ENCODE results near the gene CLSTN1. TPM values are rescaled to one million over a fixed set of nuclear protein-coding genes. Genes with fewer than 3 reads are reported as not detected.

CLSTN1 gene
- polyA plus RNA-seq, 6 donors from 2014 or later, result 11.1 to 31.9 (median 15.0) TPM

DNA sequence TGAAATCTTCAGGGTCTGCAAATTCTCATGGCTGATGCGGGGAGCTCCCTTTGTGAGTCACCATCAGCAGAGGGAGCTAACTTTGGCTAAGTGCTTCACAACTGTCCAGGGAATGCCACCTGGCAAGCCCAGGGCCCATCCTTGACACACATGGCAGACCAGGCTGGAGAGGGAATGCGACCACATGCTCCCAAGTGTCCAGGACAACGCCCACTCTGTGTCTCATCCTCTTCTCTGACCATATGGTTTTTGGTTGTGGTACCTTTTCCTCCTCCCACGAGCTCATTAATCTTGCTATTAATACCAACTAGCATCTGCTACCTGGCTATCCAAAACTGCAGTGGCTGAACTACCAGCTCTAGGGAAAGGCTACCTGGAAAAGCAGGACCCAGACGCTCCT is 37.1 kb upstream of the CLSTN1 start:
- no peaks in the 10 kb centered on the region for H3K27me3 Mint-ChIP-seq
- peaks cover 0 to 8% of the 10 kb centered on the region in 2 donors for H3K36me3 Mint-ChIP-seq
- H3K4me1 Mint-ChIP-seq, result peaks cover 0 to 12% (median 7%) of the 10 kb centered on the region in 3 donors
- DNase-seq, result no peak
- no peak for ATAC-seq (ENCODE audit: low read depth in 2 of 2)
- H3K4me3 Mint-ChIP-seq, result no peak overlapping the region
- H3K27ac Mint-ChIP-seq, result peak overlapping the region in 2 of 6 donors; percentile 15 to 51
- no peaks in the 10 kb centered on the region for H3K9me3 Mint-ChIP-seq

DNA sequence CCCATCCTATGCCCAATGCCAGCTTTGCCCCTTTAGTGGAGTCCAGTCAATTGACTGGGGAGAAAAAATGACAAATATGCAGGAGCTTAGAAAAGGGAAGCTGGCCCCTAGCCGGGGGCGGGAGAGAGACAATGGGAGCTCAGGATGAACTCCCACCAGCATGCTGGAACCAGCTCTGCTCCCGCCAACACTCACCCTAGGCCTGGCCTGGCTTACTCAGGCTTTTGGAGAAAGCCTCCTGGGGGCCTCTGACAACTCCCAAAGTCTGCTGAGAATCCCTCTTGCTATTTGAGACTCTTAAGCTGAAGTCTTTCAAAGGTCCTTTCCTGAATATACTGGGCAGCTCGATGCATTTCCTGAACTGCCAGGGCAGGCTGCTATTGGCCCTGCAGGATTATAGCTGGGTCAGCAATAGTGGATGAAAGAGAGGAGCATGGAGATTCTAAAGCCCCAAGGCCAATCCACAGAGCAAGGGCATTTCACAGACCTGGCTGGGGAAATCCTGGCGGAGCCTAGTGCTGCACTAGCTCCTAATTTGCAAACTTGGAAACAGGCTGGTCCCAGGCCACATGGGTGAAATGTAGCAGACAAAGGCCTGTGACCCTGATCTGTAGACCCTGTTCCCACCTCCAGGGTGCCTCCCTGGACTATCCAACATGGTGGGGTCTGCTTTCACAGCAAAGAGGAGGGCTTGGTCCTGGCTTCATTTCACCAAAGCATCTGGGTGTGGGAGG is 35.7 kb upstream of the CLSTN1 start:
- DNase-seq, result no peak
- H3K27ac Mint-ChIP-seq, result no peak overlapping the region
- H3K36me3 Mint-ChIP-seq, result peaks cover 0 to 8% of the 10 kb centered on the region in 2 donors
- H3K4me3 Mint-ChIP-seq, result no peak overlapping the region
- ATAC-seq (ENCODE audit: low read depth in 2 of 2), result no peak
- H3K9me3 Mint-ChIP-seq, result no peaks in the 10 kb centered on the region
- peaks cover 0 to 12% (median 7%) of the 10 kb centered on the region in 3 donors for H3K4me1 Mint-ChIP-seq
- H3K27me3 Mint-ChIP-seq, result no peaks in the 10 kb centered on the region

DNA sequence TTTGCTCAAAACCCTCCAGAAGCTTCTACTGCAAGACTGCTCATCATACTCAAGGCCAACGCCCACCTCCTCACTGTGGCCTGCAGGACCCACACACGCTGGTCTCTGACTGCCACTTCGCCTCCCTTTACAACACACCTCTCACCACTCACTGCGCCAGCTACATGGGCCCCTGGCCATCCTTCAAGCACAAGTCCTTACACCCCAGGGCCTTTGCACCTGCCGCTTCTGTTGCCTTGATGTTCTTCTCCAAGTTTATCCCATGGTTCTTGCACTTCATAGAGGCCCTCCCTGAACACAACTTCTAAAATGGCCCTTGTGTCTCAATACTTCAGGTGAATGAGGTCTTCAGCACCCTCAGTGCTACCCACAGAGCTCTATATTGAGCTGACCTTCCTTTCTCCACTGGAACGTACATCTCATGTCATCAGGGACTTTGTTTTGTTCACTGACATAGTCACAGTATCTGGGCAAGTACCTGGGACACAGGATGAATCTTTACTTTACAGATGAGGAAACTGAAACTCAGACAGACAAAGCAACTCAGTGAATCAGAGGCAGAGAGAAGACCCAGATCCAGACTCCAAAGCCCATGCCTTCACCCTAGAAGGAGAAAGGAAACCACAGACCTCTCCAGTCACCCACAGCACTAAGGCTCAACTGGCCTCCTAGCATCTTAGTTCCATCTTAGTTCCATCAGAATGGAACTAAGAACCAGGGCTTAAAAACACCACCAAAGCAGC is 34.7 kb upstream of the CLSTN1 start:
- Mint-ChIP-seq H3K36me3 (peaks cover 3 to 8% of the 10 kb centered on the region in 2 donors), H3K27ac (peak overlapping the region in 2 of 6 donors; percentile 0 to 10), H3K4me1 (peaks cover 0 to 7% (median 6%) of the 10 kb centered on the region in 3 donors), H3K4me3 (peak overlapping the region in 1 of 8 donors; percentile 41), H3K27me3 (no peaks in the 10 kb centered on the region), H3K9me3 (peaks cover 0 to 7% (median 5%) of the 10 kb centered on the region in 7 donors)
- DNase-seq, result no peak
- ATAC-seq (ENCODE audit: low read depth in 2 of 2), result no peak

DNA sequence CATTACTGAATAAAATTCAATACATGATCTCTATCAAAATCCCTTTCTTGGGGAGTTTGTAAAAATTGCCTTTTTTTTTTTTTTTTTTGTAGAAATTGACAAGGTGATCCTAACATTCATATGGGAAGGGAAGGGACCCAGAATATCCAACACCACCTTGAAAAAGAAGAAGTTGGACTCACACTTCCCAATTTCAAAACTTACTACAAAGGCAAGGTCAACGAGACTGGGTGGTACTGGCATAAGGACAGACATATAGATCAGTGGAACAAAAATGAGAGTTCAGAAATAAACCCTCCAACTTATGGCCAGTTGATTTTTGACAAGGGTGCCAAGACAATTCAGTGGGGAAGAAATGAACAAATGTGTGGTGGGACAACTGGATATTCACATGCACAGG is 31.4 kb upstream of the CLSTN1 start:
- H3K36me3 Mint-ChIP-seq, result peaks cover 4 to 8% of the 10 kb centered on the region in 2 donors
- H3K4me3 Mint-ChIP-seq, result no peak overlapping the region
- peaks cover 0 to 7% (median 5%) of the 10 kb centered on the region in 7 donors for H3K9me3 Mint-ChIP-seq
- DNase-seq (no peak), ATAC-seq (ENCODE audit: low read depth in 2 of 2) (no peak)
- peak overlapping the region in 1 of 6 donors; percentile 62 for H3K27ac Mint-ChIP-seq
- peaks cover 13 to 22% (median 22%) of the 10 kb centered on the region in 3 donors for H3K4me1 Mint-ChIP-seq
- H3K27me3 Mint-ChIP-seq, result no peaks in the 10 kb centered on the region

DNA sequence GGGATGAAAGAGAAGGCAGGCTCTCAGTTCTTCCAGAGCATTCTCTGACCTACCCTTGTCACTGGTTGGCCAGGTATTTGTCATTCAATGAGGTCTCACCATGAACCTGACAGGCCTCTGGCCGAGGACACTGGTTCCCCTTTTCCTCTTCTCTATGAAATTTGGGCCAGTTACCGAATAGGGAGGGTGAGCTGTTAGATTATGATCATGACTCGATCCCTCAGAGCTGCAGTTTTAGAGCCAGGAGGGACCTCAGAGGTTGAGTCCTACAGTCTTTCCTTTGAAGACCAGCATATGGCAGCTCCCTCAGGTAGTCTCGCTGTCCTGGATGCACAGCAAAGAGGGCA is 29.5 kb upstream of the CLSTN1 start:
- no peak overlapping the region for H3K4me3 Mint-ChIP-seq

DNA sequence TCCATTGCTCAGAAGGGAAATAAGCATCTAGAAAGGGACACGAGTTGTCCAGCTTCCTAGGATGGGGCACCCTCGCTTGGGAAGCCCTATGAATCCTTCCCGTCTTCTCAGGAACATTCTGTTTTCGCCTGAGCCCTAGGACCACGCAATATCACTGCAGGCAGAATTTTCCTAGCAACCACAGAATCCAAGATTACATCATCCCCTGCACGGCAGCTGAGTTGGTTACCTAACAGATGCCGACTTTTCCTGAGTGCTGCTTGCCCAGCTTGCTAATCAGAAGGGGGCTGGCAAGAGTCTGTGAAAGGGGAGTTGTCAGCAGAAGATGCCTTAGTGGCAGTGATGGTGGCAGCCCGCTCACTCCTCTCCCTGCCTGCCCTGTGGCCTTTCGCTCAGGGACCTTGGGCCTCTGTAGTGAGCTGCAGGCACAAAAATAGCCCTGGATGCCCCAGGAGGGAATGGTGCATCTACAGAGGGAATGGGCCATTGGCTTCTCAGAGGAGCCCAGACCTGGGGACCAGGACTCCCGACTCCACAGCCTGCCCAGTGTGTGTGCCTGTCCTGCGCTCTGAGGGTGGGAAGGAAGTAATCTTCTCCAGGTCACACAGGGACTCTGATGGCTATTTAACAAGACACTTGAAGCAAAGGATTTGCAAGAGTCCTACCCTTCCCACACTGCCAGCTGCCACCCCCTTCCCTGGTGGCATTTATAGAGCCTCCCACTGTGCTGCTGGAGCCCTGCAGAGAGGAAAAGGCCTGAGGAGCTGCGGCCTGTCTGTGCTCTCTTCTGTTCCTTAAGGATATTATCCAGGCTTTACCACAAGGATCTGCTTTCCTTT is 28.9 kb upstream of the CLSTN1 start:
- Mint-ChIP-seq H3K36me3 (peaks cover 0 to 4% of the 10 kb centered on the region in 2 donors), H3K4me1 (peaks cover 14 to 41% (median 38%) of the 10 kb centered on the region in 3 donors), H3K4me3 (peak overlapping the region in 4 of 8 donors; percentile 5 to 88 (median 17)), H3K27ac (no peak overlapping the region), H3K27me3 (no peaks in the 10 kb centered on the region), H3K9me3 (peaks cover 0 to 7% (median 5%) of the 10 kb centered on the region in 7 donors)
- ATAC-seq (ENCODE audit: low read depth in 2 of 2) (no peak), DNase-seq (no peak)

More for the DNA sequence above, 29.5 kb upstream of the CLSTN1 start:
- Mint-ChIP-seq H3K27me3 (no peaks in the 10 kb centered on the region), H3K4me1 (peaks cover 15 to 35% (median 35%) of the 10 kb centered on the region in 3 donors), H3K27ac (no peak overlapping the region), H3K9me3 (peaks cover 0 to 7% (median 5%) of the 10 kb centered on the region in 7 donors), H3K36me3 (peaks cover 3 to 4% of the 10 kb centered on the region in 2 donors)
- DNase-seq, result no peak
- ATAC-seq (ENCODE audit: low read depth in 2 of 2), result no peak

DNA sequence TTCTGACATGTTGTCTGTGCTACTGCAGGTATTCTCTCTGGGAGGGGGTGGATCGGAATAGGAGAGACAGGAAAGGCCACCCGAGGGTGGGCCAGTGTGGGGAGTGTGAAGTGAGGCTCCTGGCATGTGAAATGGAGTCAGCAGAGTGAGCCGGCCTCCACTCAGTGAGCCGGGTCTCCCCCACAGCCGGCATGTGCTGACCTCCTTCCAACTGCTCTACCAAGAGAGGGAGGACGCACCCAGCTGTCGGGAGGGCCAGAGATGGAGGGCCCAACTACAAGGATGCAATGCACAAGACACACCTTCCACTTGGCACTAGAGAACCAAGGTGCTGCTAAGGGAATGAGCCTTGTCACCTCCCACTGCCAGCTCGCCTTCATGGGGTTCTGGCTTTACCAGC is 28.2 kb upstream of the CLSTN1 start:
- H3K4me3 Mint-ChIP-seq, result peak overlapping the region in 7 of 8 donors; percentile 5 to 93 (median 84)
- peaks cover 0 to 4% of the 10 kb centered on the region in 2 donors for H3K36me3 Mint-ChIP-seq
- DNase-seq (no peak), ATAC-seq (ENCODE audit: low read depth in 2 of 2) (no peak)
- peaks cover 14 to 44% (median 38%) of the 10 kb centered on the region in 3 donors for H3K4me1 Mint-ChIP-seq
- H3K27ac Mint-ChIP-seq, result peak overlapping the region in 1 of 6 donors; percentile 62
- peaks cover 0 to 7% (median 5%) of the 10 kb centered on the region in 7 donors for H3K9me3 Mint-ChIP-seq
- no peaks in the 10 kb centered on the region for H3K27me3 Mint-ChIP-seq

DNA sequence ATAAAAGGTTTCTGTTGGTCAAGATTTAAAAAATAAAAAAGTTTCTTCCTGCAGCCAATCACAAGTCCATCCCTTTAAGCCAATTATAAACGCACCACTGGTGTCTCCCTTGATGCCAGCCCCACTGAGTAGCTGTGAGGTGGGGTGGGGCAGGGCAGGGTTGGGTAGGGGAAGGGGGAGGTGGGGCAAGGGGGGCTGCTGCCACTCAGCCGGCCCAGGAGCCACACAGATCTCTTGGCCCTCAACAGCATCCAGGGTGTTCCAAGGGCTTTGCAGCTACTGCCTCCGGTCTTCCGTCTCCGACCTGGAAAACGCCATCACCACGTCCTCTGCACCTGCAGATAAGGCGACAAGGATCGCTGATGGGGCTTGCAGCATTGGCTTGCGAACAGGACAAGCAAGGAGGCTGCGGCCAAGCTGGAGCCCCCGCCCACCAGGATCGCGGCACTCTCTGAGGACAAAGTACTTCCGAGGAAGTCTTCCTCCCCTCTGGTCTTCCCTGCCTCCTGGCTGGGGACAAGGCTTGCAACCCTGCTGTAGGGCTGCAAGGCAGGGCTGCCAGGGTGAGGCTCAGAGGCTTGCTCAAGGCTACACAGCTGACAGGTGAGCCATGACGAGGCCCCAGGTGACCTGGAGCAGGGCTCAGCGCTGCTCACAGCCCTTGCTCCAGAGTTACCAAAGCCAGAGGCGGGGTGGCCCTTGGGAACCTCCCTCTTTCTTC is 26.8 kb upstream of the CLSTN1 start:
- DNase-seq (no peak), ATAC-seq (ENCODE audit: low read depth in 2 of 2) (peak; percentile 56 to 62)
- Mint-ChIP-seq H3K9me3 (peaks cover 0 to 7% (median 5%) of the 10 kb centered on the region in 7 donors), H3K36me3 (peaks cover 0 to 4% of the 10 kb centered on the region in 2 donors), H3K4me3 (peak overlapping the region; percentile 84 to 95 (median 92)), H3K27me3 (no peaks in the 10 kb centered on the region), H3K27ac (peak overlapping the region; percentile 85 to 95 (median 93)), H3K4me1 (peaks cover 14 to 49% (median 43%) of the 10 kb centered on the region in 3 donors)

DNA sequence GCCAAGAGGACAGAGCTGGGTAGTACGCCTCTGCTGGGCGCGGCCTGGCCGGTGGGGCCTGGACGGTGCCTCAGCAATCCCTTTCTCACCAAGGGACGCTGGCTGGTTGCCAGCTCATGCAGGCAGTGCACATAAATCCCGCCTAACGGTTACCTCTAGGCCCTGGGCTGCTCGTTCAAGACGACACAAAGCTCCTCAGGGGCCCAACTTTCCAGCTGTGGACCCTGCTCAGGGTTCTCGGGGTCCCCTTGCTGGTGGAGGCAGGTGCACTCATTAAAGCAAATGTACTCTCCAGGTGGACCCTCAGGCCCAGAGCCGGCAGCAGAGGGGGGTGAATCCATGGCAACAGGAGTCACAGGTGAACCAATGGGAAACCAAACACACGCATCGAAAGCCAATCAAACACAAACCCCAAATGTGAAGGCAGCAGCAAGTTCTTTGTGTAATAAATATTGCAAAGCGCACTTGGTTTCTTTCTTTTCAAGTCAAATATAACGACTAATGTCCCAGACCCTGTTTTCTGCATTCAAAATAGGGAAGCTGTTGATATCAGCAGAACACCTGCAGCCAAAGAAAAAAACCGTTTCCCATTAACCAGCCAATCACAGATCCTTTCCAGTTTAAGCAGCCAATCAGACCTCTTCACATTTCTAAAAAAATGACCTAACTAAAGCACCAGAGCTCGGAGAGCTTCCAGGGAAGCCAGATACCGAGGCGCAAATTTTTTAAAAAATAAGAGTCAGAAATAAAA is 26.1 kb upstream of the CLSTN1 start:
- H3K9me3 Mint-ChIP-seq, result peaks cover 0 to 7% (median 5%) of the 10 kb centered on the region in 7 donors
- H3K4me3 Mint-ChIP-seq, result peak overlapping the region; percentile 84 to 95 (median 92)
- H3K4me1 Mint-ChIP-seq, result peaks cover 14 to 49% (median 45%) of the 10 kb centered on the region in 3 donors
- H3K27me3 Mint-ChIP-seq, result no peaks in the 10 kb centered on the region
- peak; percentile 84 for DNase-seq
- ATAC-seq (ENCODE audit: low read depth in 2 of 2), result peak; percentile 92 to 95
- H3K36me3 Mint-ChIP-seq, result peaks cover 0 to 4% of the 10 kb centered on the region in 2 donors
- peak overlapping the region; percentile 85 to 95 (median 93) for H3K27ac Mint-ChIP-seq

DNA sequence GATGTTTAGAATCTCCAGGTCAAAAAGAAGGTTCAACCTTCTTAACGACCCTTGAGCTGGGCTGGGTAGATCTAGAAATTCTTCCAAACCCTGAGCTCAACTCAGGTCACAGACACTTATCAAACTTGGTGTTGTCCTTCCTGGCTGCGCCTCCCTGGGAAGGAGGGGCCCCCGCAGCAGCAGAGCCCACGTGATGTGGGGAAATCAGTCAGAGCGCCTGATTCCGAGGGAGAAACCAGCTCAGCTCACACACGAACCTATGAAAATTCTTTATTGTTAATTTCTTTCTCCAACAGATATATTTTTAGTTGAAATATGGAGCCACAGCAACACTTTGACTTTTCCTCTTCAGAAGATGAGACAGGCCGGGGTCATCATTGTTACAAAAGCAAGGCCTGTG is 24.3 kb upstream of the CLSTN1 start:
- Mint-ChIP-seq H3K36me3 (no peaks in the 10 kb centered on the region), H3K9me3 (no peaks in the 10 kb centered on the region), H3K27me3 (no peaks in the 10 kb centered on the region), H3K4me1 (peaks cover 14 to 49% (median 46%) of the 10 kb centered on the region in 3 donors), H3K4me3 (peak overlapping the region in 4 of 8 donors; percentile 12 to 53 (median 33)), H3K27ac (peak overlapping the region in 4 of 6 donors; percentile 62 to 79 (median 73))
- ATAC-seq (ENCODE audit: low read depth in 2 of 2) (no peak), DNase-seq (no peak)

DNA sequence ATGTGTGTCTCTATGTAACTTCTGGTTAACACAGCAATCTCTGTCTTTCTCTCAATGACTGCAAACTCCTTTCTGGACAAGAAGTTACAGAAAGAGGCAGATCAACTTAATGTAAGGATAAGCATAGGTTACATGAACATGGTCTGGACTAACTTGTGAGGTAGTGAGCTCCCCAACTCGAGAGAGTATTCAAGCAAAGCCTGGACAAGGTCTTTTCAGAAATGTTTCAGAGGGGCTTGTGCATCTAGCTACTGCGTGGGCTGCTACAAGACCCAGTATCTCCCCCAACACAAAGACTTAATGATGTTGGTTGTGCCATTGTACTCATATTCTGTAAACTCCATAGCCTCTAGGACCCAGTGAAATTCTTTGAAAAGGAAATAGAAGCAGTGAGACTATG is 23.5 kb upstream of the CLSTN1 start:
- Mint-ChIP-seq H3K9me3 (no peaks in the 10 kb centered on the region), H3K36me3 (no peaks in the 10 kb centered on the region), H3K4me1 (peaks cover 14 to 47% (median 44%) of the 10 kb centered on the region in 3 donors), H3K27me3 (no peaks in the 10 kb centered on the region), H3K4me3 (peak overlapping the region in 2 of 8 donors; percentile 15 to 53), H3K27ac (peak overlapping the region in 1 of 6 donors; percentile 79)
- DNase-seq (no peak), ATAC-seq (ENCODE audit: low read depth in 2 of 2) (no peak)

DNA sequence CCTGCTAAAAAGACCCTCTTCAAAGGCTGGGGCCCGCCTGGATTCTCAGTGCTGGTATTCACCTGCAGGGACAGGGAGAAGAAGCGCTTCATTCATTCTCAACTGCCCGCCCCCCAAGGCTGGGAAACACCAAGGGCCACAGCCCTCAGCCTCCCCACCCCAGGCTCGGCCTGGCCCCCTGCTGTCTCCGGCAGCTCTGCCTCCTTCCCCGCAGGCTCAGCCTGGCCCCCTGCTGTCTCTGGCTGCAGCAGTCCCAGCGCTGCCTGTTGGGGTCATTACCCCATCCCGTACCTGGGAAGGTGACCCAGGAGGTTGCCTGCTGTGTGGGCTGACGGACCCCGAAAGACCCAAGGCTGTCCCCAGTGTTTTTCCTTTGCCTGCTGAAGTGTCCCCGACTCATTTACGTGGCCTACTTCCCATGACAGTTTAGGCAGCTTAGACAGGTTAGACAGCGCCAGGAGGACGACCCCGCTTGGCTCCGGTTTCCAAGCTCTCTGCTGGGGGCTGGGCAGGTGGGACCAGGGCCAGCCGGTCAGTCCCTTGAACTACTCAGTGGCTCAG is 22.9 kb upstream of the CLSTN1 start:
- DNase-seq, result no peak
- H3K9me3 Mint-ChIP-seq, result no peaks in the 10 kb centered on the region
- ATAC-seq (ENCODE audit: low read depth in 2 of 2), result no peak
- H3K4me1 Mint-ChIP-seq, result peaks cover 14 to 41% (median 40%) of the 10 kb centered on the region in 3 donors
- no peaks in the 10 kb centered on the region for H3K36me3 Mint-ChIP-seq
- H3K4me3 Mint-ChIP-seq, result no peak overlapping the region
- no peak overlapping the region for H3K27ac Mint-ChIP-seq
- no peaks in the 10 kb centered on the region for H3K27me3 Mint-ChIP-seq

Measured in naive B cell (primary cell).